ENCODE measurements around the gene TCF3.

The TCF3 gene

GRCh38 chr19:1577929-1578618 is 74.3 kb downstream of the TCF3 start:
- no peak for DNase-seq

- no peak for DNase-seq
These were observed 75.1 kb downstream of the TCF3 start for GRCh38 chr19:1577090-1577928.

GRCh38 chr19:1576242-1577089 is 75.9 kb downstream of the TCF3 start:
- DNase-seq = no peak

- DNase-seq = no peak
These were observed 76.8 kb downstream of the TCF3 start for GRCh38 chr19:1575323-1576241.

GRCh38 chr19:1574354-1575136 is 77.9 kb downstream of the TCF3 start:
- no peak for DNase-seq

- DNase-seq = no peak
These were observed 79.6 kb downstream of the TCF3 start for GRCh38 chr19:1572795-1573194.

GRCh38 chr19:1571358-1571757 is 81.1 kb downstream of the TCF3 start:
- DNase-seq = no peak

- DNase-seq = no peak
These were observed 81.6 kb downstream of the TCF3 start for GRCh38 chr19:1570836-1571235.

- no peak for DNase-seq
These were observed 82.4 kb downstream of the TCF3 start for GRCh38 chr19:1569997-1570396.

GRCh38 chr19:1568320-1569019 is 83.9 kb downstream of the TCF3 start, which contains the start of gene MEX3D:
Gene MEX3D (minus strand): TSS chr19:1568325. CDS start chr19:1568058, 267 bp downstream.
- peak; percentile 80 for DNase-seq

GRCh38 chr19:1567848-1568227 is 84.6 kb downstream of the TCF3 start:
- DNase-seq = no peak

GRCh38 chr19:1567116-1567847 is 85.1 kb downstream of the TCF3 start:
- DNase-seq = no peak

- DNase-seq = peak; percentile 82
These were observed 85.9 kb downstream of the TCF3 start for GRCh38 chr19:1566392-1567115.

- DNase-seq = no peak
These were observed 89.2 kb downstream of the TCF3 start for GRCh38 chr19:1563251-1563650.

- no peak for DNase-seq
These were observed 91.1 kb downstream of the TCF3 start for GRCh38 chr19:1561236-1561842.

GRCh38 chr19:1560286-1560882 is 92.0 kb downstream of the TCF3 start:
- no peak for DNase-seq
